CD14-positive monocyte (primary cell): ENCODE data around the gene NEK6. TPM values are rescaled to one million over a fixed set of nuclear protein-coding genes. Genes with fewer than 3 reads are reported as not detected.

Source experiments
- DNase-seq, 3 donors: peaks; one replicate each; pipeline ENCODE4 v3.0.0-alpha.2; 2011 to 2022
- H2AFZ ChIP-seq: 2 replicates; pipeline ENCODE4 v1.6.0; 2012; ENCODE audit warnings: mild to moderate bottlenecking, low read depth, low read length, inconsistent platforms; ENCODE audit not compliant: insufficient read depth, poor library complexity, severe bottlenecking
- H3K27ac ChIP-seq, 2 donors: 1 replicate in 1 of 2; 2 replicates in 1 of 2; pipeline ENCODE4 v1.5.1; 2012 to 2013; ENCODE audit warnings: low read length in 2 of 2, control low read depth in 1 of 2, inconsistent platforms in 1 of 2, low read depth in 1 of 2, mild to moderate bottlenecking in 1 of 2
- H3K27me3 ChIP-seq, 2 donors: one replicate each; pipeline versions ENCODE4 v1.6.0 to v1.6.1; 2011 to 2013; ENCODE audit warnings: low read length in 2 of 2; ENCODE audit not compliant: control insufficient read depth in 2 of 2, insufficient read depth in 2 of 2
- H3K36me3 ChIP-seq, 2 donors: replicated peaks in 1 of 2; 1 replicate in 1 of 2; 2 replicates in 1 of 2; pipeline versions ENCODE4 v1.5.1 to v1.6.1; 2012 to 2013; ENCODE audit warnings: low read length in 2 of 2, control low read depth in 1 of 2, inconsistent platforms in 1 of 2, mild to moderate bottlenecking in 1 of 2; ENCODE audit not compliant: insufficient read depth in 2 of 2, control insufficient read depth in 1 of 2
- H3K4me1 ChIP-seq, 2 donors: 1 replicate in 1 of 2; 2 replicates in 1 of 2; pipeline versions ENCODE4 v1.5.1 to v1.6.1; 2012 to 2013; ENCODE audit warnings: low read length in 2 of 2, control low read depth in 1 of 2, inconsistent platforms in 1 of 2, mild to moderate bottlenecking in 1 of 2, moderate library complexity in 1 of 2; ENCODE audit not compliant: insufficient read depth in 2 of 2, control insufficient read depth in 1 of 2
- H3K4me2 ChIP-seq: replicated peaks from 2 replicates; pipeline ENCODE3; 2012; ENCODE audit warnings: low read length, moderate library complexity, mild to moderate bottlenecking; ENCODE audit not compliant: poor library complexity, severe bottlenecking; ENCODE audit errors: extremely low read depth
- H3K4me3 ChIP-seq, 3 experiments: fragments of 200-600 bp in 1 of 3; sonication (generic) in 1 of 3; replicated peaks in 1 of 3; 1 replicate in 2 of 3; 2 replicates in 1 of 3; pipeline ENCODE4 v1.5.1; 2011 to 2013; ENCODE audit warnings: low read length in 3 of 3, mild to moderate bottlenecking in 3 of 3, control low read depth in 2 of 3, low read depth in 2 of 3, inconsistent platforms in 1 of 3, moderate library complexity in 1 of 3
- H3K79me2 ChIP-seq: 2 replicates; pipeline ENCODE4 v1.6.0; 2012; ENCODE audit warnings: mild to moderate bottlenecking, control low read depth, inconsistent platforms, low read length, moderate library complexity; ENCODE audit not compliant: insufficient read depth
- H3K9ac ChIP-seq: 2 replicates; pipeline ENCODE4 v1.6.0; 2017; ENCODE audit warnings: low read length, mild to moderate bottlenecking; ENCODE audit not compliant: insufficient read depth, poor library complexity, severe bottlenecking
- H3K9me3 ChIP-seq, 2 donors: replicated peaks in 1 of 2; 1 replicate in 1 of 2; 2 replicates in 1 of 2; pipeline versions ENCODE4 v1.5.1 to v1.6.1; 2012 to 2013; ENCODE audit warnings: low read length in 2 of 2, control low read depth in 1 of 2; ENCODE audit not compliant: control insufficient read depth in 1 of 2, insufficient read depth in 1 of 2
- H4K20me1 ChIP-seq: 2 replicates; pipeline ENCODE4 v1.6.0; 2012; ENCODE audit warnings: mild to moderate bottlenecking, low read length, control low read depth, moderate library complexity; ENCODE audit not compliant: insufficient read depth
- H3K27ac Mint-ChIP-seq, 7 donors: one replicate each; pipeline ENCODE4 v1.8.0; 2020; ENCODE audit warnings: mild to moderate bottlenecking in 7 of 7, mixed read lengths in 7 of 7, moderate library complexity in 6 of 7, inconsistent platforms in 2 of 7
- H3K27me3 Mint-ChIP-seq, 3 donors: one replicate each; pipeline ENCODE4 v1.8.0; 2021 to 2022; ENCODE audit warnings: low read depth in 3 of 3, mild to moderate bottlenecking in 3 of 3, mixed read lengths in 3 of 3, moderate library complexity in 3 of 3, inconsistent platforms in 1 of 3
- H3K36me3 Mint-ChIP-seq, 2 donors: one replicate each; pipeline ENCODE4 v1.8.0; 2020; ENCODE audit warnings: mixed read lengths in 2 of 2, inconsistent platforms in 1 of 2, mild to moderate bottlenecking in 1 of 2
- H3K4me1 Mint-ChIP-seq: one replicate; pipeline ENCODE4 v1.8.0; 2020; ENCODE audit warnings: mild to moderate bottlenecking, mixed read lengths
- H3K4me3 Mint-ChIP-seq, 2 donors: one replicate each; pipeline ENCODE4 v1.8.0; 2020; ENCODE audit warnings: mild to moderate bottlenecking in 2 of 2, mixed read lengths in 2 of 2, moderate library complexity in 1 of 2
- H3K9me3 Mint-ChIP-seq, 7 donors: one replicate each; pipeline ENCODE4 v1.8.0; 2020 to 2022; ENCODE audit warnings: mixed read lengths in 7 of 7, mild to moderate bottlenecking in 6 of 7, moderate library complexity in 6 of 7, inconsistent platforms in 2 of 7
- CTCF ChIP-seq: fragments of 200-600 bp; IDR thresholded peaks from one replicate; pipeline ENCODE4 v1.8.0; 2022; ENCODE audit warnings: antibody characterized with exemption, mild to moderate bottlenecking
- WGBS: methylation state at CpG from one replicate; pipeline ENCODE4 v1.1.5; 2013; ENCODE audit warnings: missing lambda C conversion rate; ENCODE audit not compliant: insufficient coverage; 5-methylcytosine and 5-hydroxymethylcytosine counted together
- intact Hi-C, 2 donors: fragments of 100-400 bp; cut with micrococcal nuclease; formaldehyde crosslinking; loops; one replicate each; pipeline versions ENCODE4 v1.15.0 to v1.15.1; 2023
- polyA plus RNA-seq, 3 donors: library from polyadenylated mRNA; depleted of rRNA in 1 of 3; unstranded in 2 of 3; stranded (reverse) in 1 of 3; fragments of 300-500 nt in 2 of 3; fragments of >200 nt in 1 of 3; fragmentation: Illumina TruSeq in 2 of 3; gene quantifications; 1 replicate in 2 of 3; 2 replicates in 1 of 3; pipeline ENCODE4 v1.2.3, GENCODE V29; 2012 to 2021

NEK6 gene
- polyA plus RNA-seq, 3 donors, result 26.1 to 46.0 (median 35.8) TPM

- WGBS, result 49% methylated on average over 8 of the region's 8 CpGs
- peaks cover 69% of the 10 kb centered on the region for H3K4me1 Mint-ChIP-seq
- intact Hi-C loops, result loop anchor here in 1 of 2 donors (10.0 kb wide), 1 partner anchor 161 kb away; no protein-coding TSS in a partner anchor
- peak overlapping the region in 2 of 7 donors; percentile 8 to 48 for H3K27ac Mint-ChIP-seq
- H3K27me3 ChIP-seq, result no peaks in the 10 kb centered on the region
- H3K79me2 ChIP-seq, result peaks cover 100% of the 10 kb centered on the region
- H3K4me2 ChIP-seq, result no peak overlapping the region
- H3K36me3 ChIP-seq, result peaks cover 5 to 42% of the 10 kb centered on the region in 2 donors
- H3K4me3 Mint-ChIP-seq, result no peak overlapping the region
- H3K9me3 ChIP-seq, result no peaks in the 10 kb centered on the region
- H3K9me3 Mint-ChIP-seq, result no peaks in the 10 kb centered on the region
- DNase-seq, result no peak
- H3K9ac ChIP-seq, result no peak overlapping the region
- peaks cover 15 to 53% of the 10 kb centered on the region in 2 donors for H3K36me3 Mint-ChIP-seq
- peaks cover 100% of the 10 kb centered on the region for H4K20me1 ChIP-seq
- no peak overlapping the region for H3K4me3 ChIP-seq
- no peak for TF ChIP-seq CTCF
- H3K27me3 Mint-ChIP-seq, result peaks cover 0 to 2% (median 0%) of the 10 kb centered on the region in 3 donors
- H2AFZ ChIP-seq, result no peak overlapping the region
- peaks cover 47 to 56% of the 10 kb centered on the region in 2 donors for H3K4me1 ChIP-seq
- H3K27ac ChIP-seq, result peak overlapping the region in 1 of 2 donors; percentile 36
Measured at GRCh38 chr9:124296094-124296493, 38.3 kb downstream of the NEK6 start.

GRCh38 chr9:124296796-124297550, 39.2 kb downstream of the NEK6 start:
- Mint-ChIP-seq H3K27me3 (peaks cover 0 to 2% (median 0%) of the 10 kb centered on the region in 3 donors), H3K27ac (peak overlapping the region in 1 of 7 donors; percentile 36), H3K4me1 (peaks cover 61% of the 10 kb centered on the region), H3K9me3 (no peaks in the 10 kb centered on the region), H3K4me3 (no peak overlapping the region), H3K36me3 (peaks cover 22 to 59% of the 10 kb centered on the region in 2 donors)
- H3K27ac ChIP-seq, result no peak overlapping the region
- no peaks in the 10 kb centered on the region for H3K9me3 ChIP-seq
- H4K20me1 ChIP-seq, result peaks cover 100% of the 10 kb centered on the region
- intact Hi-C loops, result loop anchor here in 1 of 2 donors (10.0 kb wide), 1 partner anchor 162 kb away; no protein-coding TSS in a partner anchor
- H3K4me1 ChIP-seq, result peaks cover 38 to 47% of the 10 kb centered on the region in 2 donors
- H3K27me3 ChIP-seq, result no peaks in the 10 kb centered on the region
- H3K4me3 ChIP-seq, result no peak overlapping the region
- no peak overlapping the region for H2AFZ ChIP-seq
- peaks cover 100% of the 10 kb centered on the region for H3K79me2 ChIP-seq
- DNase-seq, result no peak
- TF ChIP-seq CTCF, result no peak
- H3K9ac ChIP-seq, result no peak overlapping the region
- H3K4me2 ChIP-seq, result no peak overlapping the region
- H3K36me3 ChIP-seq, result peaks cover 14 to 51% of the 10 kb centered on the region in 2 donors
- 95% methylated on average over 14 of the region's 14 CpGs for WGBS
